HK-2 (cell line): ENCODE measurements around the gene ZC3HAV1L.
"Not testable (repeated sequence)": the region's sequence is repeated elsewhere in the genome, so short reads cannot be mapped to it uniquely, and the experiment has no call there.

Experiments used
- DNase-seq: peaks from one replicate; pipeline ENCODE4 v3.0.0-alpha.2; 2018; ENCODE audit not compliant: unreplicated experiment

ZC3HAV1L gene

DNA sequence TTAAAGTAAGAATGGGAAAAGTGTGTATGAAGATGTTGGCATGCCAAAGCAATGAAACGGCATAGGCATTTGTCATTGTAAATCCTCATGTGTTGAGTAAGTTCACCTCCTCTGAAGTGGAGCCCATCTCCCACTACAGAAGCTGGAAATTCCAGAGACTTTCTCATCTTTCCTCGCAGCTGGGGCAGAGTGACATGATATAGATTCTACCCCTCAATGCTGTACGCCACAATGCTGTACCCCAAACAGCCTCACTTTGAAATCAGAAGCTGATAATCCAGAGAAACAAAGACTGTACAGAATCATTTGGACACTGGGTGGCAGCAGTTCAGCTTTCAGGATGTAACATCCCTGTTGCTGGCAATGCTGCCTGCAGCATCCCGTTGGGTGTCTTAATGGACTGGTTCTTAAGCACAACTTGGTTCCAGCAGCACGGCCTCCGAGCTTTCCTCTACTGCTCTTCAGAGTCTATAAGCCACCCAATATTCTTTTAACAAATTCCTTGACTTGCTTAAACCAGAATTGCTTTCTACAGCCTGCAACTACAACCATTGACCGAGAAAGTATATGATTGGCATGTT lies 18.8 kb downstream of the ZC3HAV1L start:
- peak; percentile 47 for DNase-seq

DNA sequence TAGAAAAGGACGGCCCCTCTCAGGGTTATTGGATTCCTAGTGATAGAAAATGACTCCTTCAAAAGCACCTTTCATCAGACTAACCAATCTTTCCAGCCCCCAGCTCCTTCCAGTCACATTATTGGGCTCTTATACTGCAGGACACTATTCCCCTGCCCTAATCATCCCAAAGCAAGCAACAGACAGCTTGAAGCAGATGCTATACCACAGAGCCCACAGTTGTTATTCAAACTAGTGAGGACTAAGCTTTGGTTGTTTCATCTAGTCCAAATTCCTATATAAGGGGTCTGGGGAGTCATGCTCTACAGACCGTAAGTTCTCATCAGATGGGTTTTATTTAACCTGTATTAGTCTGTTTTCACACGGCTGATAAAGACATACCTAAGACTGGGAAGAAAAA lies 24.5 kb downstream of the ZC3HAV1L start:
- no peak for DNase-seq

DNA sequence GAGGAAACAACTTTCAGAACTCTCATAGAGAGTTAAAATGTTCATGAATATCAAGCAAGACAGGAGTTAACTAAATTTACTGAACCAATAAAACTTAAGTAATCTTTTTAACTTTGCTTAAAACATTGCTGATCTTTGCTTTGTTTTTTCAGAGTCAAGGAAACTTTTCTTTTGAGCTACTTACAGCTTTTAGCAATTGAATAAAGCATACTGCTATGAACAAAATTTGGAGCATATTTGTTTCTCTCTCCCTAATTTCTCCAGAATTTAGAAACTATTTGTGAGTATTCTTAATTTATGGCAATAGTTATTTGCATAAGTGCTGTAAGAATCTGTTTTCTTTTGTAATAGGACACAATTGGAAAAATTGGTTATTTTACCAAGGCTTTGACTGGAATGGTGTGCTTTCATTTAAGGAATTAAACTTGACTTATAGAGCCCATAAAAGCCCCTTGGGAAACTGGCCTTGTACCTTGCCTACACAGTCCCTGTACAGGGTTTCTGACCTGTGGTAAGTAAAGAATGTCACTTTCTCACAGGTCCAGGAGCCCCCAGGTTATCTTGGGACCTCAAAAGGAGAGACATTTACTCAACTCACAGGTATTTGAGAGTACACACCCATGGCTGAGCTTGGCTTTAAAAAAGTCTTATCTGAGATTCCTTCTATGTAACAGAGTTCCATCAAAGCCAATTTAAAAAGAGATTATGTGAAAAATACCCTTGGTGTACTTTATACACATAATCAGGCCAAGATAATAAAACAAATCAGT lies 31.3 kb downstream of the ZC3HAV1L start:
- no peak for DNase-seq

DNA sequence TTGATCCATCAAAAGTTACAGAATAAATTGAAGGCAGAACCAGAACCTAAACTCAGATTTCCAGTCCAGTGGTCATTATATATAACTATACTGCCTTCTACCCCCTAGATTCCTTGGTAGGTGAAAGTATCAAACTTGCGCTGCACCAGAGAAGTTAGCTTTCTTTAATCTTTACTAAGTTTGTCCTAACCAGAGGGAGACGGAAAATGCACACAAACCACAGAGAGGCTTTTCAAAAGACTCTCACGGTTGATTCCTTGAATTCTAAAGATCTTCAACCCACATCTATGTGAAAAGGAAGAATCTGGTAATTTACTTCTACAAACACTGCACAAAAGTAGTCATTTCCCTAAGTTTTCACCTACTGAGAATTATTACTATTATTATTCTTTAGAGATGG lies 36.4 kb downstream of the ZC3HAV1L start:
- no peak for DNase-seq

DNA sequence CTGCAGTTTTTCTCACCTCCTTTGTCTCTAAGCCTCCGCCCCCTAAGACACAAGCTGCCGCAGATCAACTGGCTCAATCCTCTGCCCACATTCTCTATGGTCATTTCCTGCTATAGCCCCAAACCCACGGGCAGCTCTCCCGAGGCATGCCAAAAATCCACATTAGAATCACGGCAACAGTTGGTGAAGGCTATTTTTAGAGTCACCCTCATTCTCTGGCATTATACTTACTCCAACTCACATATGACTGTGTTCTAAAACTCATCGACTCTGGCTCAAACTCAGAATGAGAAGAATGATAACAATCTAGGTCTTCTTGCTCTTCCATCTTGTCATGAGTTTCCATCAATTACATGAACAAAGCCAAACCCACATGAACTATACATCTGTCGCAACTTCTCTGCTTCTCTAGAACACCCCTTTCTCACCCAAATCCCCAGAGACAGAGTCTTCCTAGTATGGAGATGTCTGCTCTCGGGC lies 43.8 kb downstream of the ZC3HAV1L start:
- no peak for DNase-seq

DNA sequence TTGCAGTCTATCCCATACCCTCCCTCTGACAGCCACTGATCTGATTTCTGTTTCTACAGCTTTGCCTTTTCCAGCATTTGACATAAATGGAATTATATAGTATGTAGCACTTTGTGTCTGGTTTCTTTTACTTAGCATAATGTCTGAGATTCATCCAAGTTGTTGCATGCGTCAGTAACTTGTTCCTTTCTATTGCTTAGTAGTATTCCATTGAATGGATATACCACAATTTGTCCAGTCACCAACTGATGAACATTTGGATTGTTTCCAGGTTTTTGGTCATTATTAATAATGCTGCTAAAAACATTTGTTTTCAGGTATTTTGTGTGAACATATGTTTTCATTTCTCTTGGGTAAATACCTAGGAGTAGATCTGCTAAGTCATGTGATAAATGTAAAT lies 48.2 kb downstream of the ZC3HAV1L start:
- DNase-seq: no peak

DNA sequence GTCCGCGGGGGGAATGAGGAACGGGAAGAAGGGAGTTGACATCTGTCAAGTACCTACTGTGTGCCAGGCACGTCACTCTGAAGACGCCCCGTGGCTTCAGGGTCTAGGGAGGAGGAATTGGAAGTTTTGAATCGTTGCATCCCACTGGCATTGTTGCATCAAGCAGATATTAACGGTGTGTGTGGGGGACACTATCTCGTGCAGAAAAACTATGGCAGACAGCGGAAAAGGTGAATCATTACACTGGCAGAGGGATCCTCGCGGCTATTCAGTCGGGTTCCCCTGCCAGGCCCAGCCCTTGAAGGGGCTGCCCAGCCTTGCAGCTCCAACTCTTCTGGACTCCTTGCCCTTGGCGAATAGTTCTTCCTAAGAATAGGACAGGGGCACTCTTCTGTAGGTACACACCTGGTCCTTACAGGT lies 53.6 kb downstream of the ZC3HAV1L start:
- DNase-seq: peak; percentile 15

DNA sequence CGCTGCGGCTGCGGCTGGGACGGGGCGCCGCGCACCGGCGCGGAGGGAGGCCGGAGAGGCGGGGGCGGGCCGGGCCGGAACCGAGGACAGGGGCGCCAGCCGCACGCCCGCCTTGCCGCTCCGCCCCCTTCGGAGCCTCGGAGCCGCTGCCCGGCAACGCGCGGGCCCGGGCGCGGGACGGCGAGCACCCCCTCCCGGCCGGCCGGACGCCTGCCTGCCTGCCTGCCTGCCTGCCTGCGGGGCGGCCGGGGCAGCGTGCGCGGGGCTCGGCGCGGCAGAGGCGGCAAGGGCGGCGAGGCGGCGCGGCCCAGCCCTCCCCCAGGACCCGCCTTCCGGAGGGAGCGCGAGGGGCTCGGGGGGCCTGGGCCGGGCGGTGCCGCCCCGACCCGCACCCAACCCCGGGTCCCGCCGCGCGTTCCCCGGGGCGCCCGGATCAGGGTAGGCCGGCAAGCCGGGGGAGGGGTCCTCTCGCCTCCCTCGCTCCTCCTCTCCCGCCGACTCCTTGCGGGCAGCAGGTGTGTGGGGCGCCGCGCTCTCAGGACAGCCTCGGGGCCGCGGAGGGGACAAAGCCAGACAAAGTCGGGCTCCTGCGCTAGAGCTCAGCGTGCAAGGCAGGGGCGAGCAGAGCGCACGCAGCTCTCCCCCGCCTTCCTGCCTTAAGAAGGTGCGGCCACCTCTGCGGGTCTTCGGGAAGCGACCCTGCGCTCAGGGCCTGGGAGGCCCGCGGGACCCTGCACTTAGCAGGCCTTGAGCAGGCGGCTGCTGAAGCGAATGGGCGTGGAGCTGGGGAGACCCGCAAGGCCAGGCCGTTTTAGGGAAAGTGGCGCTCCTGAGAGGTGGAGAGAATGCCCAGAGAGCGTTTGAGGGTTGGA lies 54.3 kb downstream of the ZC3HAV1L start, which contains the start of gene KIAA1549:
TSS of gene KIAA1549 (minus strand) at position 58 of the 872 bp plus-strand sequence. CDS start 120 bp downstream, outside the sequence.
- DNase-seq: peak; percentile 65

DNA sequence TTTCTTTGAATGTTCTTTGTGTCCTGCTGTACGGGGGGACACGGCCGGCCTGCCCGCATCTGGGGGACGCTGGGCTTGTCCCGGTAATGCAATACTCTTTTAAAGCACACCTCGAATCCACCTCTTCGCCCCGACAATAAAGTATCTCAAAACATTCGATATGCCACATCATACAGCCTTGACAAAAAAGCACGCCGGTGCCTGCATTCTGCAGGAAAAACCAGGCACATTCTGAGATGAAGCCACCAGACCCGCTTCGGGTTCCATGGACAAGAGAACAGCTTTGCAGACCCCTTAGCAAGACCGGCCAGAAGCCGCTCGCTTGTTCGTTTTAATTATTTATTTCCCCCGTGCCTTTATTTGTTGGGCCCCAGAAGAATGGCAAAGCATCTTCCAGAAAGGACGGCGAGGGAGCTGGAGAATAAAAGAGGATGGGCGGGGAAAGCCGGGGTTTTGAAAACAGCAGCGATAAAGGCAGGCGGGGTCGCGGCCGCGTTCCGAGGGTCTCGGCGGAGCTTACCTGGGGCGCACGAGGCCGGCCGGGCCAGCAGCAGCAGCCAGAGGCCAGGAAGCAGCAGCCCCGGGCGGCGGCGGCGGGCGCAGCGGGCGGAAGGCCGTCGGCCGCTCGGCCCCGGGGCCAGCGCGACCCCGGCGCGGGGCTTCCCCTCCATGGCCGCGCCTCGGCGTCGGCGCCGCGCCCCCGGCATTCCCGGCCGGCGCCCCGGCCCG lies 55.1 kb downstream of the ZC3HAV1L start:
- DNase-seq: peak; percentile 33

DNA sequence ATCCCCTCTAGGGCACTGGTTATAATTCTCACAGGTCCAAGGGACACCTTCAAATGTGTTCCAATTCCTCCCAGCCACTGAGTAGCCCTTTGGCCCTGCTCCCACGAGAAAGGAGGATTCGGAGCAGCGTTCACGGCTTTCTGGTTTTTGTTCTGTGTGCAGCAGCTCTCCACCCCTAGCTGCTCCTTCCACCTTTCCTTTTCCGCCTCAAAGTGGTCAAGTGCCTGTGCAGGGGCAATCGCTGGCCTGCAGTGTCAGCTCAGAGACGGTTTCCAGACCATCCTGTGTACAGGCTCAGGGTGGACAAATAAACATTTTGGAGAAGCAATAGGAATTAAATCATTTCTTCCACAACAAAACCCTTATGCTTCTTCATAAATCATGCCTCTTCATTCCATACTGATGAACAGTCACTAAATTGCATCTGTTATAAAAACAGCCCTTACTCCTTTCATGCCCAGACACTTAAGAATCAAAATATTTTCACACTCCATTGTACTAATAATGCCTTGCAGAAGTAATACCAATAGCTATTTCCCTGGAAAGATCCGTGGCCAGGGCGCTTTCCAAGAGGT lies 55.8 kb downstream of the ZC3HAV1L start:
- DNase-seq: no peak

DNA sequence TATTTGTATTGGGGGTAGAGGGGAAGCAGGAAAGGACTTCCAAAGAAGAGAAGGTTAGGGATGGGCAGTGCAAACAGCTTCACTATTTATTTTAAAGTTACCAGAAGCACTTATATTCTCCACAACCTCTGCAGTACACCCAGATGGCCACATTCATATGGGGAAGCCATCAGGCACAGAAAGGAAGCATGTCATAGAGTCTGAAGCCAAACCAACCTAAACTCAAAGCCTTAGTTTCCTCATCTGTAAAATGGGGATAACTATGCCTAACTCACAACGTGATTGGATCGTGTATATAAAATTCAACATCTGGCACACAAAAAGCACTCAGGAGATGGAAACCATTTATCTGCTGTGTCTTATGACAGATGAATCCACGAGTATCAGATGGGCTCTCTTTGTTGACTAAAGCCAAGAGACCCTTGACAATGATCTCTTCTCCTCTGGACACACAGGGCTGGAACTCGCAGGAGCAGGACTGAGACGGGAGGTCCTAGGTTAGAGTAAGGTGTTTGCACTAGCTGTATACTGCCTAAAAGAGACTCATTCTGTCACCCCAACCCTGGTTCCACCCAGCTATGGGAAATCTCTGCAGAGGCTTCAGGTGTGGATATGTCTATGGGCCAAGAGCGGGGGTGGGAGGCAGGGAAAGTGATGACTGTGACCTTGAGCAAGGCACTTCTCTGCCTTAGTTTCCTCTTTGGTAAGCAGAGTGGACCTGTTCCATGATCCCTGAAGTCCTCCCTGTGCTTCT lies 56.4 kb downstream of the ZC3HAV1L start:
- no peak for DNase-seq

DNA sequence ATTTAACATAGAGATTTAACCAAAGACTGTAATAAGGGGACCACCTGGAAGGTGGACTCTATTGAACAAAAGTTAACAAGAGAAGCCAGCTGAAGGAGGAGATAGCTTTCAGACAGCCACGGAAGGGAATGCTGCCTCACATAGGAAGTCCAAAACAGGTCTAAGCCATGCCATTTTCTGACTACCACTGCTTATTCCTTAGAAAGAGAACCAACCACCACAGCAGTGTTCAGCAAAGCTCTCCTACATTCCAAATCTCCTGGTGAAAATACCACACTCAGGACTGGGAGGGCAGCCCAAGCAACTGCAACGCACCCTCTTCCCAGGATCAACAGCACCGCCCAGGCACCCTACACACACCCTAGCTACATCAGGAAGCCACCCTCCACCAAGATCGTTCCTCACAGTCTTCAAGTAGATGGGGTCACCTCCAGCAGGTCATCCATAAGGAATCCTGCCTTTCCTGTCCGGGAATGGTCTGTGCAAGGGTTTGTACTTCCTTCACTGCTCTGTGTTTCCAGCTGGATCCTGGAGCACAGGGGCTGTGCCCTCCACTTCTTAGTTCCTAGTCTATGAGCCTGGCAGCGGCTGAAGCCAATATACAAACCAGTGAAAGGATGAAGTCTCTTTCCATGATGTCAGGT lies 57.2 kb downstream of the ZC3HAV1L start:
- no peak for DNase-seq

DNA sequence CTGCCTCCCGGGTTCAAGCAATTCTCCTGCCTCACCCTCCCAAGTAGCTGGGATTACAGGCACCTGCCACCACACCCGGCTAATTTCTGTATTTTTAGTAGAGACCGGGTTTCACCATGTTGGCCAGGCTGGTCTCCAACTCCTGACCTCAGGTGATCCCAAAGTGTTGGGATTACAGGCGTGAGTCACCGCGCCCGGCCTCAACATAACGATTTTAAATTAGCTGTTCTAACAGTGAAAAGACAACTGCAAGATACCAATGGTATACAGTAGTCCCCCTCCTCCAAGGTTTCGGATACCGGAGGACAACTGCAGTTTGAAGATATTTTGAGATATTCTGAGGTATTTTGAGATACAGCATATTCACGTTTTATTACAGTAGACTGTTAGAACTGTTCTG lies 59.7 kb downstream of the ZC3HAV1L start:
- not testable (repeated sequence) for DNase-seq
